Neuronal stem cell (in vitro differentiated cells): ENCODE measurements around the gene C1orf198.

ENCODE experiments used
- DNase-seq: peaks from one replicate; pipeline ENCODE4 v3.0.0-alpha.2; 2013; ENCODE audit warnings: low spot score
- H2AFZ ChIP-seq: one replicate; pipeline ENCODE4 v1.6.1; 2013; ENCODE audit warnings: mild to moderate bottlenecking, low read length, inconsistent platforms
- H2AK5ac ChIP-seq: 2 replicates; pipeline ENCODE4 v1.6.1; 2013; ENCODE audit warnings: low read depth, mild to moderate bottlenecking, inconsistent platforms, low read length, moderate library complexity, mixed read lengths
- H2BK120ac ChIP-seq: 2 replicates; pipeline ENCODE4 v1.6.1; 2013; ENCODE audit warnings: low read depth, mild to moderate bottlenecking, inconsistent platforms, low read length, moderate library complexity, mixed read lengths
- H2BK12ac ChIP-seq: one replicate; pipeline ENCODE4 v1.6.1; 2013; ENCODE audit warnings: low read length, inconsistent platforms
- H2BK15ac ChIP-seq: 2 replicates; pipeline ENCODE4 v1.6.1; 2013; ENCODE audit warnings: mild to moderate bottlenecking, low read length, inconsistent platforms, mixed read lengths
- H2BK5ac ChIP-seq: one replicate; pipeline ENCODE4 v1.6.1; 2013; ENCODE audit warnings: inconsistent platforms, mild to moderate bottlenecking, low read length, moderate library complexity
- H3K14ac ChIP-seq: one replicate; pipeline ENCODE4 v1.6.1; 2013; ENCODE audit warnings: low read length, inconsistent platforms
- H3K18ac ChIP-seq: 2 replicates; pipeline ENCODE4 v1.6.1; 2013; ENCODE audit warnings: low read length, inconsistent platforms
- H3K23ac ChIP-seq: 2 replicates; pipeline ENCODE4 v1.6.1; 2013; ENCODE audit warnings: low read depth, mild to moderate bottlenecking, mixed read lengths, low read length, inconsistent platforms; ENCODE audit not compliant: poor library complexity
- H3K27ac ChIP-seq: replicated peaks from 3 replicates; pipeline ENCODE4 v1.5.1; 2013; ENCODE audit warnings: low read length, inconsistent platforms
- H3K27me3 ChIP-seq, 3 experiments: 2 replicates each; pipeline ENCODE4 v1.6.1; 2013; ENCODE audit warnings: low read length in 3 of 3, mild to moderate bottlenecking in 2 of 3, inconsistent platforms in 1 of 3, low read depth in 1 of 3, mixed read lengths in 1 of 3, moderate library complexity in 1 of 3; ENCODE audit not compliant: control insufficient read depth in 3 of 3, insufficient read depth in 3 of 3
- H3K36me3 ChIP-seq, 2 donors: replicated peaks in 1 of 2; 2 replicates each; pipeline ENCODE4 v1.6.1; 2013; ENCODE audit warnings: low read length in 2 of 2; ENCODE audit not compliant: control insufficient read depth in 2 of 2, insufficient read depth in 2 of 2
- H3K4ac ChIP-seq: 2 replicates; pipeline ENCODE4 v1.6.1; 2013; ENCODE audit warnings: inconsistent platforms, mild to moderate bottlenecking, low read length, moderate library complexity
- H3K4me1 ChIP-seq, 2 donors: 1 replicate in 1 of 2; 2 replicates in 1 of 2; pipeline ENCODE4 v1.6.1; 2013; ENCODE audit warnings: low read length in 2 of 2, low read depth in 1 of 2; ENCODE audit not compliant: control insufficient read depth in 2 of 2, insufficient read depth in 1 of 2
- H3K4me2 ChIP-seq: one replicate; pipeline ENCODE4 v1.6.1; 2013; ENCODE audit warnings: mild to moderate bottlenecking, low read length, inconsistent platforms; ENCODE audit not compliant: insufficient read depth, poor library complexity, severe bottlenecking
- H3K4me3 ChIP-seq, 2 donors: 2 replicates each; pipeline ENCODE4 v1.5.1; 2013; ENCODE audit warnings: low read length in 2 of 2, mild to moderate bottlenecking in 2 of 2, inconsistent platforms in 1 of 2, moderate library complexity in 1 of 2
- H3K79me1 ChIP-seq: one replicate; pipeline ENCODE4 v1.6.1; 2013; ENCODE audit warnings: low read depth, mild to moderate bottlenecking, inconsistent platforms, low read length, moderate library complexity
- H3K9ac ChIP-seq: one replicate; pipeline ENCODE4 v1.6.1; 2013; ENCODE audit warnings: mild to moderate bottlenecking, low read depth, low read length, inconsistent platforms; ENCODE audit not compliant: poor library complexity
- H3K9me3 ChIP-seq, 2 donors: replicated peaks in 1 of 2; 2 replicates each; pipeline versions ENCODE3 to v1.6.1; 2013; ENCODE audit warnings: low read length in 2 of 2, mild to moderate bottlenecking in 2 of 2, inconsistent platforms in 1 of 2, low read depth in 1 of 2, mixed read lengths in 1 of 2, moderate library complexity in 1 of 2; ENCODE audit not compliant: control insufficient read depth in 2 of 2, insufficient read depth in 1 of 2
- H4K8ac ChIP-seq: one replicate; pipeline ENCODE4 v1.6.1; 2013; ENCODE audit warnings: low read depth, mild to moderate bottlenecking, inconsistent platforms, low read length, moderate library complexity
- H4K91ac ChIP-seq: one replicate; pipeline ENCODE4 v1.6.1; 2013; ENCODE audit warnings: low read length, low read depth, mild to moderate bottlenecking, inconsistent platforms; ENCODE audit not compliant: poor library complexity
- WGBS, 2 donors: extraction: QIAGEN DNeasy Blood & Tissue Kit; methylation state at CpG; one replicate each; pipeline ENCODE4 v1.1.7; 2013; ENCODE audit warnings: missing lambda C conversion rate in 2 of 2, mixed read lengths in 1 of 2; ENCODE audit not compliant: insufficient read length in 2 of 2, insufficient replicate concordance in 1 of 2; ENCODE audit errors: extremely low coverage in 2 of 2; 5-methylcytosine and 5-hydroxymethylcytosine counted together

Gene C1orf198

DNA sequence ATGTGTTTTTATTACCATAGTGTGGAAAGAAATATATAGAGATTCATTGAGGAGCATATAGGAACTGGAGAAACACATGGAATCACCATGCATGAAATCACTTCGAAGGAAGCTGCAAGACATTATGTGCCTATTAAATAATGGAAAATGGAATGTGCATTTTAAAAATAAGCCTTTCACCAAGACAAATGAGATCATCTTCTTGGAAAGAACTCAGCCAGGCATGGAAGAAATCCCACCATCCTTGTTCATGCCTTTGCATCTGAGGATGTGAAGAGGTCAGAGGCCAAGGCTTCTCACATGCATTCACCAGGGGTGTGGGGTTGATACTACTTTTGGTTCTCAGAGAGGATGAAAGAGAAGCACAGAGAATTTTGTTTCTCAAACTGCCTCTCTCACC is 50.0 kb downstream of the C1orf198 start:
- no CpG with 5 or more reads among the region's 1 CpG for WGBS, 2 donors
- no peak overlapping the region for H3K14ac ChIP-seq
- peaks cover 0 to 8% of the 10 kb centered on the region in 2 donors for H3K4me1 ChIP-seq
- no peak overlapping the region for H3K4me3 ChIP-seq
- no peaks in the 10 kb centered on the region for H3K79me1 ChIP-seq
- no peak overlapping the region for H4K8ac ChIP-seq
- no peak overlapping the region for H2BK15ac ChIP-seq
- no peak overlapping the region for H3K4ac ChIP-seq
- H3K18ac ChIP-seq, result no peak overlapping the region
- no peak overlapping the region for H3K4me2 ChIP-seq
- H4K91ac ChIP-seq, result no peak overlapping the region
- H3K36me3 ChIP-seq, result no peaks in the 10 kb centered on the region
- no peak overlapping the region for H3K27ac ChIP-seq
- H2AFZ ChIP-seq, result peak overlapping the region; percentile 14
- no peak for DNase-seq
- H2BK12ac ChIP-seq, result no peak overlapping the region
- H3K9ac ChIP-seq, result no peak overlapping the region
- H3K27me3 ChIP-seq, result no peaks in the 10 kb centered on the region
- no peak overlapping the region for H2BK120ac ChIP-seq
- no peak overlapping the region for H2AK5ac ChIP-seq
- no peaks in the 10 kb centered on the region for H3K9me3 ChIP-seq
- no peak overlapping the region for H2BK5ac ChIP-seq
- no peak overlapping the region for H3K23ac ChIP-seq

DNA sequence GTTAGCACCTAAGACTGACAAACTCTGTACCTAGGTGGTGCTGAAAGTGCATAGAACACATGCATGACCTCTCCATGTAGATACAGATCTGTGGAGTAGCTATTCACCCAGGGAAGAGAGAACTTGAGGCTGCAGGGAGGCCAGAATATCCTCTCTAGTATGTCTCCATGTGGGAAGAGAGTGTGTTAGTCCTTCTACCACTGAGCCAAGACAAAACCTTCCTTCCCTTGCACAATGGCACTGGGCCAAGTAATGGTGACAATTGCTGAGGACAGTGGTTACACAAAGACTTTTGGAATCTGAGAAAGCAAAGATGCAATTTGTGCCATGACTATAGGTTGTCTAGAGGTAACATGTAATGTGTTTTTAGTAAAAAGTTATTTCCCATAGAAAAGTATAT is 52.3 kb downstream of the C1orf198 start:
- Histone ChIP-seq H4K8ac (no peak overlapping the region), H4K91ac (no peak overlapping the region), H2BK15ac (no peak overlapping the region), H3K4ac (no peak overlapping the region), H3K9me3 (peaks cover 0 to 4% of the 10 kb centered on the region in 2 donors), H3K4me3 (no peak overlapping the region), H3K23ac (no peak overlapping the region), H3K14ac (no peak overlapping the region), H3K79me1 (no peaks in the 10 kb centered on the region), H3K9ac (no peak overlapping the region), H3K4me2 (no peak overlapping the region), H3K27me3 (no peaks in the 10 kb centered on the region), H2BK120ac (no peak overlapping the region), H2BK12ac (no peak overlapping the region), H2AK5ac (no peak overlapping the region), H3K4me1 (peaks cover 0 to 8% of the 10 kb centered on the region in 2 donors), H2AFZ (no peak overlapping the region), H3K27ac (no peak overlapping the region), H2BK5ac (no peak overlapping the region), H3K18ac (no peak overlapping the region), H3K36me3 (no peaks in the 10 kb centered on the region)
- no peak for DNase-seq

DNA sequence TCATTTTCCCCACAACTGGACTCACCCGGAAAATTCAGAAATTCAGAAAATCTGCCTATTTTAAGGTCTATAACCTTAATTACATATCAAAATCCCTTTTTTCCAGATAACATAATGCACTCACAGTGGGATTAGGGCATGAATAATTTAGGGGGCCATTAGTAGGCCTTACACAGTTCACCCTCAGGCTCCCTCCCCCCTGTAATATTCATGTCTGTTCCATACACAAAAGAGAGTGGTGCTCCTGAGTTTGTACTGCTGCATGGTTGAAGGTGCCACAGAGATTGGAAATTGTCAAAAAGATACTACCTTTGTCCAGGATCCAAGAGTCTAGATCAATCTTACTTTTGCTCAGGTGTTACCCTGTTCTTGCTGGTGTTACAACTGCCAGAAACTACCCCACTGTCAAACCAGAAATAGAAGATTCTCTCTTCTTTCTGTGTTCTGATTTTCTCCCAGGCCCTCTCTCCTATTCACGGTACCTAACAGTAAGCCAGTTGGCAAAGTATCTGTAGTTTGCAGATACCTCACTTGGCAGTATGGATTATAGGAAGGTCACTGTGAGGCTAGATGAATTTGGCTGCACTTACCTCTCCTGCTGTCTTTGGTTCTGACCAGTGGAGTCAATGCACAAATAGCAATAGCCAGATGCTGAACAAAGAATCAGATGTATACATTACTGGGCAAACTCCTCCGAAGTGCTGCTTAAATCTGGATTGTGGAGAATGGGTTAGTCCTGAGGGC is 53.2 kb downstream of the C1orf198 start:
- Histone ChIP-seq H3K18ac (no peak overlapping the region), H2BK15ac (no peak overlapping the region), H3K4ac (no peak overlapping the region), H2AK5ac (no peak overlapping the region), H3K4me1 (peaks cover 0 to 8% of the 10 kb centered on the region in 2 donors), H2AFZ (no peak overlapping the region), H3K14ac (no peak overlapping the region), H4K8ac (no peak overlapping the region), H2BK120ac (no peak overlapping the region), H3K4me3 (no peak overlapping the region), H2BK12ac (no peak overlapping the region), H3K9me3 (peaks cover 0 to 4% of the 10 kb centered on the region in 2 donors), H3K27me3 (no peaks in the 10 kb centered on the region), H3K36me3 (no peaks in the 10 kb centered on the region), H2BK5ac (no peak overlapping the region), H3K27ac (no peak overlapping the region), H3K23ac (no peak overlapping the region), H4K91ac (no peak overlapping the region), H3K4me2 (no peak overlapping the region), H3K79me1 (no peaks in the 10 kb centered on the region), H3K9ac (no peak overlapping the region)
- no CpG with 5 or more reads among the region's 3 CpGs for WGBS, 2 donors
- DNase-seq, result no peak

DNA sequence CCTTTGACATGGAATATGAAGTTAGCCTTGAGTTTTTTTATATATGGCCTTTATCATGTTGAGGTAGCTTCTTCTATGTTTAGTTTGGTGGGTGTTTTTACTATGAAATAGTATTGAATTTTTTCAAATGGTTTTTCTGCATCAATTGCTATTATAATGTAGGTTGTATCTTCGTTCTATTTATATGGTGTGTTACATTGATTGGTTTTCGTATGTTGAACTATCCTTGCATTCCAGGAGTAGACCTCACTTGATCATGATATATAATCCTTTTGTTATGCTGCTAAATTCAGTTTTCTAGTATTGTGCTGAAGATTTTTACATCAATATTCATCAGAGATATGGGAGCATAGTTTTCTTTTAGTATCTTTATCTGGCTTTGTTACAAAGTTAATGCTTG is 55.8 kb downstream of the C1orf198 start:
- no CpG with 5 or more reads among the region's 2 CpGs for WGBS, 2 donors
- H3K23ac ChIP-seq, result no peak overlapping the region

More for the DNA sequence above, 55.8 kb downstream of the C1orf198 start:
- Histone ChIP-seq H3K36me3 (no peaks in the 10 kb centered on the region), H2BK12ac (no peak overlapping the region), H2AK5ac (no peak overlapping the region), H3K79me1 (no peaks in the 10 kb centered on the region), H4K91ac (no peak overlapping the region), H3K18ac (no peak overlapping the region), H3K4me1 (no peaks in the 10 kb centered on the region), H2BK15ac (no peak overlapping the region), H3K27me3 (no peaks in the 10 kb centered on the region), H3K4me2 (no peak overlapping the region), H4K8ac (no peak overlapping the region), H3K27ac (no peak overlapping the region), H3K14ac (no peak overlapping the region), H2BK120ac (no peak overlapping the region), H3K9ac (no peak overlapping the region), H3K4me3 (no peak overlapping the region), H2AFZ (no peak overlapping the region), H2BK5ac (no peak overlapping the region), H3K4ac (no peak overlapping the region), H3K9me3 (peaks cover 0 to 4% of the 10 kb centered on the region in 2 donors)
- DNase-seq, result no peak
